HepG2 (cell line): ENCODE measurements around the gene MALT1. TPM values are rescaled to one million over a fixed set of nuclear protein-coding genes. Genes with fewer than 3 reads are reported as not detected.

Experiments used
- ATAC-seq: fragments of 200-7000 bp; cut with Tn5 transposase; 3 replicates; pipeline ENCODE4 v1.9.1; 2020; ENCODE audit warnings: mild to moderate bottlenecking, moderate library complexity
- BruUV-seq: library from RNA; stranded (reverse); fragments of 400-500 nt; replicated peaks from 2 replicates; lab custom pipeline; 2021; lab: Mats Ljungman, UMichigan
- CTCF ChIA-PET: fragments of 300-600 bp; formaldehyde crosslinking; extraction: SDS; loops from one replicate; lab custom pipeline; 2021; ENCODE audit warnings: low total read pairs, inconsistent platforms, low intra/inter-chr PET ratio; lab: Yijun Ruan, JAX
- POLR2A ChIA-PET: fragments of 350-600 bp; sonication (Branson Sonifier 250); formaldehyde crosslinking; loops from one replicate; lab custom pipeline; 2020; ENCODE audit warnings: antibody characterized with exemption, inconsistent platforms; lab: Yijun Ruan, JAX
- DNase-seq: peaks from one replicate; pipeline ENCODE4 v3.0.0-alpha.2; 2015; ENCODE audit warnings: low spot score
- FAIRE-seq: peaks from 3 replicates; lab custom pipeline; 2011; peaks lifted over from hg19 to GRCh38; lab: Jason Lieb, UNC
- H2AFZ ChIP-seq: one replicate; pipeline ENCODE4 v1.6.1; 2011; ENCODE audit warnings: low read length, inconsistent platforms
- H3K27ac ChIP-seq: fragments of 300-600 bp; 3 replicates; pipeline ENCODE4 v1.8.0; 2011; ENCODE audit warnings: mixed run types, mild to moderate bottlenecking, mixed read lengths, low read length, inconsistent platforms; ENCODE audit not compliant: insufficient read depth; ENCODE audit errors: extremely low read length
- H3K27me3 ChIP-seq, 2 experiments: fragments of 200-600 bp in 1 of 2; 2 replicates in 1 of 2; 3 replicates in 1 of 2; pipeline versions ENCODE4 v1.6.0 to v1.8.0; 2011; ENCODE audit warnings: low read length in 2 of 2, mild to moderate bottlenecking in 2 of 2, moderate library complexity in 2 of 2, inconsistent platforms in 1 of 2; ENCODE audit not compliant: insufficient read depth in 2 of 2, control insufficient read depth in 1 of 2
- H3K36me3 ChIP-seq, 2 experiments: fragments of 200-600 bp in 1 of 2; replicated peaks in 1 of 2; 2 replicates in 1 of 2; 3 replicates in 1 of 2; pipeline versions ENCODE4 v1.5.1 to v1.8.0; 2011; ENCODE audit warnings: low read length in 2 of 2, inconsistent platforms in 1 of 2; ENCODE audit not compliant: insufficient read depth in 2 of 2, control insufficient read depth in 1 of 2
- H3K4me1 ChIP-seq: 2 replicates; pipeline ENCODE4 v1.5.1; 2012; ENCODE audit warnings: low read length, inconsistent platforms; ENCODE audit not compliant: insufficient read depth
- H3K4me2 ChIP-seq: 2 replicates; pipeline ENCODE4 v1.6.0; 2011; ENCODE audit warnings: low read depth, low read length, inconsistent platforms
- H3K4me3 ChIP-seq, 3 experiments: fragments of 200-600 bp in 1 of 3; sonication (generic), shearing (Covaris generic) in 1 of 3; replicated peaks in 1 of 3; 2 replicates each; pipeline ENCODE4 v1.5.1; 2011 to 2016; ENCODE audit warnings: low read length in 3 of 3, inconsistent platforms in 2 of 3, low read depth in 2 of 3, mild to moderate bottlenecking in 2 of 3, control low read depth in 1 of 3, mixed read lengths in 1 of 3; ENCODE audit not compliant: insufficient read depth in 1 of 3
- H3K79me2 ChIP-seq: one replicate; pipeline ENCODE4 v1.6.1; 2011; ENCODE audit warnings: low read length, inconsistent platforms; ENCODE audit not compliant: insufficient read depth
- H3K9ac ChIP-seq: 2 replicates; pipeline ENCODE4 v1.6.0; 2011; ENCODE audit warnings: mild to moderate bottlenecking, low read depth, low read length, inconsistent platforms; ENCODE audit not compliant: insufficient read depth
- H3K9me3 ChIP-seq: 2 replicates; pipeline ENCODE4 v1.5.1; 2012; ENCODE audit warnings: mild to moderate bottlenecking, low read length
- H4K20me1 ChIP-seq: 2 replicates; pipeline ENCODE4 v1.6.0; 2011; ENCODE audit warnings: inconsistent platforms, mild to moderate bottlenecking, low read length, moderate library complexity; ENCODE audit not compliant: insufficient read depth
- CEBPB ChIP-seq: IDR thresholded peaks from 2 replicates; pipeline ENCODE4 v1.6.1; 2011; ENCODE audit warnings: low read depth, low read length, improper control_type of control experiment, borderline replicate concordance
- CEBPG ChIP-seq: IDR thresholded peaks from 2 replicates; pipeline ENCODE4 v1.6.1; 2016
- ETV6 ChIP-seq: sonication (generic); formaldehyde crosslinking; conservative IDR thresholded peaks from 2 replicates; pipeline ENCODE4 v1.4.0; 2020; ENCODE audit warnings: missing genetic modification reagents
- FOXK1 ChIP-seq: sonication (generic); formaldehyde crosslinking; IDR thresholded peaks from 2 replicates; pipeline ENCODE4 v1.4.0; 2020; ENCODE audit warnings: low read depth, missing genetic modification reagents, borderline replicate concordance
- SIX1 ChIP-seq: sonication (generic); formaldehyde crosslinking; IDR thresholded peaks from 2 replicates; pipeline ENCODE4 v1.4.0; 2020; ENCODE audit warnings: missing genetic modification reagents, borderline replicate concordance
- STAG1 ChIP-seq: sonication (generic); formaldehyde crosslinking; IDR thresholded peaks from 2 replicates; pipeline ENCODE4 v1.4.0; 2020; ENCODE audit warnings: missing genetic modification reagents
- ZNF121 ChIP-seq: sonication (generic); formaldehyde crosslinking; IDR thresholded peaks from 2 replicates; pipeline ENCODE4 v1.5.0; 2020; ENCODE audit warnings: mild to moderate bottlenecking, missing genetic modification reagents
- ZNF674 ChIP-seq: sonication (generic); formaldehyde crosslinking; IDR thresholded peaks from 2 replicates; pipeline ENCODE4 v1.5.0; 2020; ENCODE audit warnings: low read depth, mild to moderate bottlenecking, missing genetic modification reagents
- WGBS: methylation state at CpG from one replicate; pipeline ENCODE4 v1.1.6; 2017; ENCODE audit warnings: low lambda C conversion rate; 5-methylcytosine and 5-hydroxymethylcytosine counted together
- in situ Hi-C: cut with HindIII; loops from 2 replicates; pipeline ENCODE4 v1.10.0; 2017; ENCODE audit warnings: low pct_unique_long_range_greater_than_20kb; ENCODE audit not compliant: extremely low pct_ligation_motif_present
- intact Hi-C: fragments of 100-400 bp; cut with micrococcal nuclease; formaldehyde crosslinking; loops from one replicate; pipeline ENCODE4 v1.10.0; 2022; ENCODE audit not compliant: unreplicated experiment
- polyA plus RNA-seq, 8 experiments: library from polyadenylated mRNA; depleted of rRNA in 3 of 8; stranded (reverse) in 7 of 8; unstranded in 1 of 8; fragments of >200 nt; fragmentation: Illumina TruSeq in 4 of 8; extraction: Trizol in 4 of 8; gene quantifications; 2 replicates each; pipeline versions ENCODE4 v1.2.1 to v1.2.3, GENCODE V29; 2011 to 2016; ENCODE audit warnings: low read depth in 4 of 8, missing spikeins in 1 of 8, mixed read lengths in 1 of 8; ENCODE audit not compliant: insufficient read depth in 1 of 8
- total RNA-seq, 5 experiments: library from RNA; depleted of rRNA; stranded (reverse); fragments of >200 nt; fragmentation: Illumina TruSeq; extraction: Trizol; gene quantifications; 2 replicates each; pipeline ENCODE4 v1.2.3, GENCODE V29; 2016; ENCODE audit warnings: low read depth in 1 of 5

MALT1 gene
- total and polyA plus RNA-seq, 2 of the 13 experiments (the other 11 are each of a cell fraction or from before 2014, with no cell fraction given): 43.9 to 89.0 TPM

DNA sequence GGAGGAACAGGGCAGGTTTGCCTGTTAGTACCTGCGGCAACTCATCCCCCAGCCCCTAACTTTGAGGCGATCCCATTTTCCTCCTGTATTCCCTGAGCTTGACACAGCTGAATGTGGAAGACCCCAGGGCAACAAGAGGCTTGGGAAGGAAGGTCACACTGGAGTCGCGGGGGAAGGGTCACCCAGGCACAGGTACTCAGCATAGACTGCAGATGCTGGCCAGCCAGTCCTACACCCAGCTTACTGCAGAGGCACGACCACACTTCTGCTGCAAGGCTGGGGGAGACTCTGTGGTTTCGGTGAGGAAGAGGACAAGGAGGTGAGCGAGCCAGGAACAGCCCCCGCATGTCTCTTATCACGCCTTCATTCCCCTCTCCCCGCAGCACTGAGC is 91.5 kb downstream of the MALT1 start:
- FAIRE-seq: no peak
- Histone ChIP-seq H3K4me3 (no peak overlapping the region), H3K27ac (no peak overlapping the region), H3K27me3 (no peaks in the 10 kb centered on the region; a peak in 1 of 5 replicates), H4K20me1 (no peaks in the 10 kb centered on the region), H3K9me3 (no peaks in the 10 kb centered on the region), H3K9ac (no peak overlapping the region), H3K4me2 (no peak overlapping the region), H3K4me1 (peaks cover 52% of the 10 kb centered on the region), H3K79me2 (no peaks in the 10 kb centered on the region)
- CTCF ChIA-PET: no interaction called here
- in situ Hi-C loops (loop anchor here (5.0 to 25.0 kb wide), 4 partner anchors 230 to 850 kb away; no protein-coding TSS in a partner anchor), intact Hi-C loops (loop anchor here (10.0 kb wide), 1 partner anchor 268 kb away; no protein-coding TSS in a partner anchor)
- WGBS: 87% methylated on average over 7 of the region's 10 CpGs
- DNase-seq: no peak
- TF ChIP-seq ETV6 (CRISPR knock-in tag) (no peak), FOXK1 (CRISPR knock-in tag) (no peak)
- TF ChIP-seq, all 625 proteins: peak for 0
- no peak for ATAC-seq
- no TSS peak for BruUV-seq
- no peaks in the 10 kb centered on the region for H3K36me3 ChIP-seq
- POLR2A ChIA-PET: no interaction called here
- H2AFZ ChIP-seq: no peak overlapping the region

DNA sequence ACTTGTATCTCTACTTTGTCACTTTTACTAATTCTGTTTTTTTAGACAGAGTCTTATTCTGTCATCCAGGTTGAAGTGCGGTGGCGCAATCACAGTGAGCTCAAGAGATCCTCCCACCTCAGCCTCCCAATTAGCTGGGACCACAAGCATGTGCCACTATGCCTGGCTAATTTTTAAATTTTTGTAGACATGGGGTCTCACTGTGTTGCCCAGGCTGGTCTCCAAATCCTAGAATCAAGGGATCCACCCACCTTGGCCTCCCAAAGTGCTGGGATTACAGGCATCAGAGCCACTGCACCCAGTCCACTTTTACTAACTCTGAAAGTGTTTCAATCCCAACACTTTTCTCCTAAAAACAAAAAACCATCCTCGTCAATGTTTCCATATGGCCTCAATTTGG is 94.9 kb downstream of the MALT1 start:
- no peaks in the 10 kb centered on the region for H3K79me2 ChIP-seq
- H4K20me1 ChIP-seq: no peaks in the 10 kb centered on the region
- ATAC-seq: no peak
- ChIA-PET POLR2A (no interaction called here), CTCF (no interaction called here)
- peaks cover 1 to 12% of the 10 kb centered on the region in 2 experiments; a peak in 2 of 5 replicates for H3K27me3 ChIP-seq
- intact Hi-C loops (loop anchor here (10.0 kb wide), 1 partner anchor 271 kb away; no protein-coding TSS in a partner anchor), in situ Hi-C loops (loop anchor here (25.0 kb wide), 1 partner anchor 854 kb away; no protein-coding TSS in a partner anchor)
- no peak overlapping the region for H3K27ac ChIP-seq
- TF ChIP-seq SIX1 (no peak), ZNF121 (CRISPR knock-in tag) (peak; percentile 88), ZNF674 (CRISPR knock-in tag) (no peak), CEBPG (CRISPR knock-in tag) (peak; percentile 49; the same call in 1 of the 2 replicates), CEBPB (peak; percentile 33; the same call in 1 of the 2 replicates), STAG1 (CRISPR knock-in tag) (no peak)
- no peak for DNase-seq
- no peak for FAIRE-seq
- H3K4me1 ChIP-seq: peaks cover 61% of the 10 kb centered on the region
- H3K9me3 ChIP-seq: no peaks in the 10 kb centered on the region
- WGBS: 24% methylated on average over 3 of the region's 3 CpGs
- no peak overlapping the region for H2AFZ ChIP-seq
- H3K4me3 ChIP-seq: no peak overlapping the region
- peak overlapping the region; percentile 47; the same call in 1 of the 2 replicates for H3K4me2 ChIP-seq
- H3K9ac ChIP-seq: no peak overlapping the region
- no TSS peak for BruUV-seq
- H3K36me3 ChIP-seq: no peaks in the 10 kb centered on the region
